SK-N-SH (cell line): ENCODE results near the gene HPX.

Source experiments
- REST ChIP-seq: IDR thresholded peaks from 2 replicates; pipeline ENCODE4 v1.6.1; 2012; ENCODE audit warnings: mild to moderate bottlenecking, low read depth, low read length, moderate library complexity
- TF ChIP-seq, protein P1 (sequence below): fragments of 200-600 bp; sonication (generic); IDR thresholded peaks from 2 replicates; pipeline ENCODE4 v1.6.1; 2017; ENCODE audit warnings: antibody characterized with exemption, mild to moderate bottlenecking, moderate library complexity
- TF ChIP-seq, protein P2 (sequence below): IDR thresholded peaks from 2 replicates; pipeline ENCODE4 v1.4.0; 2012; ENCODE audit warnings: low read depth, borderline replicate concordance
- TF ChIP-seq, protein P3 (sequence below): IDR thresholded peaks from 2 replicates; pipeline ENCODE4 v1.4.0; 2012; ENCODE audit warnings: low read depth

DNA sequence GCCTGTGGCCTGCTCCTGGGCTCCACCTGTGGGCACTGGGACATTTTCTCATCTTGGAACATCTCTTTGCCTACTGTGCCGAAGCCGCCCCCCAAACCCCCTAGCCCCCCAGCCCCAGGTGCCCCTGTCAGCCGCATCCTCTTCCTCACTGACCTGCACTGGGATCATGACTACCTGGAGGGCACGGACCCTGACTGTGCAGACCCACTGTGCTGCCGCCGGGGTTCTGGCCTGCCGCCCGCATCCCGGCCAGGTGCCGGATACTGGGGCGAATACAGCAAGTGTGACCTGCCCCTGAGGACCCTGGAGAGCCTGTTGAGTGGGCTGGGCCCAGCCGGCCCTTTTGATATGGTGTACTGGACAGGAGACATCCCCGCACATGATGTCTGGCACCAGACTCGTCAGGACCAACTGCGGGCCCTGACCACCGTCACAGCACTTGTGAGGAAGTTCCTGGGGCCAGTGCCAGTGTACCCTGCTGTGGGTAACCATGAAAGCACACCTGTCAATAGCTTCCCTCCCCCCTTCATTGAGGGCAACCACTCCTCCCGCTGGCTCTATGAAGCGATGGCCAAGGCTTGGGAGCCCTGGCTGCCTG is 49.2 kb downstream of the HPX start:
- TF ChIP-seq, protein P1, sequence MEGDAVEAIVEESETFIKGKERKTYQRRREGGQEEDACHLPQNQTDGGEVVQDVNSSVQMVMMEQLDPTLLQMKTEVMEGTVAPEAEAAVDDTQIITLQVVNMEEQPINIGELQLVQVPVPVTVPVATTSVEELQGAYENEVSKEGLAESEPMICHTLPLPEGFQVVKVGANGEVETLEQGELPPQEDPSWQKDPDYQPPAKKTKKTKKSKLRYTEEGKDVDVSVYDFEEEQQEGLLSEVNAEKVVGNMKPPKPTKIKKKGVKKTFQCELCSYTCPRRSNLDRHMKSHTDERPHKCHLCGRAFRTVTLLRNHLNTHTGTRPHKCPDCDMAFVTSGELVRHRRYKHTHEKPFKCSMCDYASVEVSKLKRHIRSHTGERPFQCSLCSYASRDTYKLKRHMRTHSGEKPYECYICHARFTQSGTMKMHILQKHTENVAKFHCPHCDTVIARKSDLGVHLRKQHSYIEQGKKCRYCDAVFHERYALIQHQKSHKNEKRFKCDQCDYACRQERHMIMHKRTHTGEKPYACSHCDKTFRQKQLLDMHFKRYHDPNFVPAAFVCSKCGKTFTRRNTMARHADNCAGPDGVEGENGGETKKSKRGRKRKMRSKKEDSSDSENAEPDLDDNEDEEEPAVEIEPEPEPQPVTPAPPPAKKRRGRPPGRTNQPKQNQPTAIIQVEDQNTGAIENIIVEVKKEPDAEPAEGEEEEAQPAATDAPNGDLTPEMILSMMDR, result no peak
- TF ChIP-seq, protein P2, sequence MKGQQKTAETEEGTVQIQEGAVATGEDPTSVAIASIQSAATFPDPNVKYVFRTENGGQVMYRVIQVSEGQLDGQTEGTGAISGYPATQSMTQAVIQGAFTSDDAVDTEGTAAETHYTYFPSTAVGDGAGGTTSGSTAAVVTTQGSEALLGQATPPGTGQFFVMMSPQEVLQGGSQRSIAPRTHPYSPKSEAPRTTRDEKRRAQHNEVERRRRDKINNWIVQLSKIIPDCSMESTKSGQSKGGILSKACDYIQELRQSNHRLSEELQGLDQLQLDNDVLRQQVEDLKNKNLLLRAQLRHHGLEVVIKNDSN, result no peak
- TF ChIP-seq, protein P3, sequence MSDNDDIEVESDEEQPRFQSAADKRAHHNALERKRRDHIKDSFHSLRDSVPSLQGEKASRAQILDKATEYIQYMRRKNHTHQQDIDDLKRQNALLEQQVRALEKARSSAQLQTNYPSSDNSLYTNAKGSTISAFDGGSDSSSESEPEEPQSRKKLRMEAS, result no peak
- TF ChIP-seq REST, result no peak
